Body of pancreas (tissue), 4 donors: Measurements from ENCODE around the gene NECAP2. TPM values are rescaled to one million over a fixed set of nuclear protein-coding genes. Genes with fewer than 3 reads are reported as not detected.
A peak's percentile ranks its signal among the peaks of the same experiment; 100 is the strongest.

Source experiments
- ATAC-seq: fragments of 150-250 bp; one replicate; pipeline ENCODE4 v1.9.1; 2016
- DNase-seq, 4 donors: peaks; one replicate each; pipeline ENCODE4 v3.0.0-alpha.2; 2019
- H3K27ac ChIP-seq, 4 donors: fragments of 200-600 bp; sonication (generic); 1 replicate in 3 of 4; 2 replicates in 1 of 4; pipeline versions ENCODE4 v1.5.1 to v1.6.1; 2016 to 2019; ENCODE audit warnings: mild to moderate bottlenecking in 1 of 4, mixed read lengths in 1 of 4, moderate library complexity in 1 of 4
- H3K27me3 ChIP-seq, 2 donors: fragments of 200-600 bp; sonication (generic); one replicate each; pipeline ENCODE4 v1.6.0; 2016; ENCODE audit warnings: mild to moderate bottlenecking in 1 of 2
- H3K36me3 ChIP-seq, 2 donors: fragments of 200-600 bp; sonication (generic); replicated peaks in 1 of 2; 2 replicates each; pipeline ENCODE4 v1.5.1; 2016; ENCODE audit warnings: low read depth in 2 of 2; ENCODE audit not compliant: insufficient read depth in 1 of 2
- H3K4me1 ChIP-seq: fragments of 200-600 bp; sonication (generic); one replicate; pipeline ENCODE4 v1.6.0; 2016
- H3K4me3 ChIP-seq, 2 donors: fragments of 200-600 bp; sonication (generic); 1 replicate in 1 of 2; 2 replicates in 1 of 2; pipeline ENCODE4 v1.5.1; 2016 to 2019
- H3K9me3 ChIP-seq, 3 donors: fragments of 200-600 bp; sonication (generic); 1 replicate in 2 of 3; 2 replicates in 1 of 3; pipeline ENCODE4 v1.5.1; 2016
- CTCF ChIP-seq, 7 experiments: fragments of 450-650 bp in 4 of 7; fragments of 200-600 bp in 3 of 7; sonication (generic) in 3 of 7; IDR thresholded peaks; one replicate each; pipeline ENCODE4 v1.5.1; 2016 to 2019; ENCODE audit warnings: antibody characterized with exemption in 7 of 7
- POLR2A ChIP-seq, 3 donors: fragments of 450-650 bp; IDR thresholded peaks; one replicate each; pipeline ENCODE4 v1.6.1; 2016; ENCODE audit warnings: antibody characterized with exemption in 3 of 3, mild to moderate bottlenecking in 2 of 3
- WGBS, 2 donors: methylation state at CpG; one replicate each; pipeline ENCODE4 v1.1.5; 2017; 5-methylcytosine and 5-hydroxymethylcytosine counted together
- intact Hi-C: fragments of 100-400 bp; cut with DNase I; formaldehyde crosslinking; loops from one replicate; pipeline ENCODE4 v1.15.1; 2023
- total RNA-seq, 2 donors: library from RNA; depleted of rRNA; stranded (reverse); fragments of >200 nt; gene quantifications; one replicate each; pipeline ENCODE4 v1.1.0, GENCODE V29; 2016

The NECAP2 gene
- total RNA-seq, 2 donors from 2014 or later: 28.3 to 31.9 TPM

DNA sequence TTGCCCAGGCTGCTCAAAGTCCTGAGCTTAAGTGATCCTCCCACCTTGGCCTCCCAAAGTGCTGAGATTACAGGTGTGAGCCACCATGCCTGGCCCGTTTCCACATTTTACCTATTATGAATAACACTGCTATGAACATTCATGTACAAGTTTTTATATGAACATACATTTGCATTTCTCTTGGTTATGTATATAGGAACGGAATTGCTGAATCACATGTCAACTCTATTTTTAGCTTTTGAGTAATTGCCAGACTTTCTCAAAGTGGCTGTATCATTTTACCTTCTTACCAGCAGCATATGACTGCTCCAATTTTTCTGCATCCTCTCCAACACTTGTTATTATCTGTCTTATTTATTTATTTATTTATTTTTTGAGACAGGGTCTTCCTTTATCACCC is 6.0 kb upstream of the NECAP2 start:
- no peak overlapping the region for H3K27ac ChIP-seq
- 38 to 39% methylated on average over 2 of the region's 2 CpGs for WGBS, 2 donors
- H3K27me3 ChIP-seq: no peaks in the 10 kb centered on the region
- DNase-seq (no peak), ATAC-seq (no peak)
- intact Hi-C loops: no loop called here
- no peak overlapping the region for H3K4me3 ChIP-seq
- no peaks in the 10 kb centered on the region for H3K4me1 ChIP-seq
- no peaks in the 10 kb centered on the region for H3K36me3 ChIP-seq
- H3K9me3 ChIP-seq: no peaks in the 10 kb centered on the region
- no peak for TF ChIP-seq POLR2A (IDR thresholded peaks at IDR 0.05)
- TF ChIP-seq CTCF (IDR thresholded peaks at IDR 0.05): no peak

- no peak within 1 kb of the TSS for H3K4me3 ChIP-seq
- no peak within 1 kb of the TSS for H3K27ac ChIP-seq
- no peak for TF ChIP-seq CTCF (IDR thresholded peaks at IDR 0.05)
- TF ChIP-seq POLR2A (IDR thresholded peaks at IDR 0.05): no peak
- H3K9me3 ChIP-seq: no peaks in the 10 kb centered on the region
- intact Hi-C loops: no loop called here
- ATAC-seq: no peak
- WGBS, 2 donors: 56 to 59% methylated on average over 3 of the region's 3 CpGs
- H3K4me1 ChIP-seq: peaks cover 11% of the 10 kb centered on the region
- H3K27me3 ChIP-seq: no peaks in the 10 kb centered on the region
- no peaks in the 10 kb centered on the region for H3K36me3 ChIP-seq
- no peak for DNase-seq
Measured at GRCh38 chr1:16436946-16437474, 3.5 kb upstream of the NECAP2 start, which contains the start of gene SPATA21. SPATA21 (minus strand) TSS chr1:16437424; CDS start chr1:16431371, 6,053 bp downstream.

DNA sequence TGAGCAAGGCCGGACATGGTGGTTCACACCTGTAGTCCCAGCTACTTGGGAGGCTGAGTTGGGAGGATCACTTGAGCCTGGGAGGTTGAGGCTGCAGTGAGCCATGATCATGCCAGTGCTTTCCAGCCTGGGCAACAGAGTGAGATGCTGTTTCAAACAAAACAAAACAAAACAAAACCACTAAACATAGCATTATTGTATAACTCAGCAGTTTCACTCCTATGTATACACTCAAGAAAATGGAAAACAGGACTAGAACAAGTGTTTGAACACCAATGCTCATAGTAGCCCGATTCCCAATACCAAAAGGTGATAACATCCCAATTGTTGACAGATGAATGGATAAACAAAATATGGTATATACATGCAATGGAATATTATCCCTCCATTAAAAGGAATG is 2.0 kb upstream of the NECAP2 start:
- DNase-seq (no peak), ATAC-seq (no peak)
- H3K4me1 ChIP-seq: peaks cover 21% of the 10 kb centered on the region
- H3K27ac ChIP-seq: no peak overlapping the region
- H3K27me3 ChIP-seq: no peaks in the 10 kb centered on the region
- H3K36me3 ChIP-seq: no peaks in the 10 kb centered on the region
- no peak for TF ChIP-seq POLR2A (IDR thresholded peaks at IDR 0.05)
- TF ChIP-seq CTCF (IDR thresholded peaks at IDR 0.05): no peak
- 55 to 78% methylated on average over 2 of the region's 2 CpGs for WGBS, 2 donors
- H3K4me3 ChIP-seq: no peak overlapping the region
- H3K9me3 ChIP-seq: no peaks in the 10 kb centered on the region
- intact Hi-C loops: no loop called here

- Histone ChIP-seq H3K36me3 (no peaks in the 10 kb centered on the region), H3K9me3 (no peaks in the 10 kb centered on the region), H3K4me3 (no peak overlapping the region), H3K27ac (no peak overlapping the region), H3K4me1 (peaks cover 21% of the 10 kb centered on the region), H3K27me3 (no peaks in the 10 kb centered on the region)
- ATAC-seq (no peak), DNase-seq (no peak)
- TF ChIP-seq POLR2A (IDR thresholded peaks at IDR 0.05) (no peak), CTCF (IDR thresholded peaks at IDR 0.05) (no peak)
- intact Hi-C loops: no loop called here
- WGBS, 2 donors: 78 to 81% methylated on average over 2 of the region's 2 CpGs
Measured at GRCh38 chr1:16438924-16439323, 1.6 kb upstream of the NECAP2 start.

DNA sequence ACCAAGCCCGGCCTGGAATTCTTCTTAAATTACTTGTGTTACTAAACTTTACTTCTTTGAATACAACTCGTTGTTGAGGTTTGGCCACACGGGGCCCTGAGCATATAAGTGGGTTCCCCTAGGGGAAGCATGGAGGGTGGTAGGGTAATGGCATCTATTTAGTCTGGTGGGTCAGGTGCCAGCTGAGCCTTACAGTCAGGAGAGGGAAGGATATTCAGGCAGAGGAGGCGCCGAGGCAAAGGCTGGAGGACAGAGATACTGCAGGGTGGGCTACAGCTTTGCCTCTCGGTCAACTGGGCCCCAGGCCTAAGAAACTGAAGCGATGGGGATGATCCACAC is 424 bp upstream of the NECAP2 start:
- Histone ChIP-seq H3K9me3 (no peaks in the 10 kb centered on the region), H3K36me3 (peaks cover 0 to 2% of the 10 kb centered on the region in 2 donors), H3K4me1 (peaks cover 21% of the 10 kb centered on the region), H3K27ac (peak overlapping the region in 3 of 4 donors; percentile 52 to 78 (median 67)), H3K27me3 (no peaks in the 10 kb centered on the region), H3K4me3 (no peak overlapping the region)
- 40 to 50% methylated on average over 6 to 7 of the region's 7 CpGs for WGBS, 2 donors
- DNase-seq (peak in 1 of 4 donors; percentile 15), ATAC-seq (peak; percentile 5)
- TF ChIP-seq POLR2A (IDR thresholded peaks at IDR 0.05): no peak
- TF ChIP-seq CTCF (IDR thresholded peaks at IDR 0.05): no peak
- intact Hi-C loops: no loop called here
